A673 (cell line): Measurements from ENCODE around the gene GARRE1.

Source experiments
- EZH2 ChIP-seq: fragments of 200-600 bp; sonication (generic); IDR thresholded peaks from 2 replicates; pipeline ENCODE4 v1.6.1; 2017; ENCODE audit warnings: borderline replicate concordance, low read depth, mild to moderate bottlenecking, mixed read lengths, antibody characterized with exemption, low read length; ENCODE audit not compliant: poor library complexity, severe bottlenecking
- TF ChIP-seq, protein P1 (sequence below): fragments of 300-800, 200-600 bp; sonication (generic); conservative IDR thresholded peaks from 2 replicates; pipeline ENCODE4 v1.5.1; 2017; ENCODE audit warnings: low read depth, mild to moderate bottlenecking, antibody characterized with exemption, low read length, moderate library complexity, mixed read lengths

DNA sequence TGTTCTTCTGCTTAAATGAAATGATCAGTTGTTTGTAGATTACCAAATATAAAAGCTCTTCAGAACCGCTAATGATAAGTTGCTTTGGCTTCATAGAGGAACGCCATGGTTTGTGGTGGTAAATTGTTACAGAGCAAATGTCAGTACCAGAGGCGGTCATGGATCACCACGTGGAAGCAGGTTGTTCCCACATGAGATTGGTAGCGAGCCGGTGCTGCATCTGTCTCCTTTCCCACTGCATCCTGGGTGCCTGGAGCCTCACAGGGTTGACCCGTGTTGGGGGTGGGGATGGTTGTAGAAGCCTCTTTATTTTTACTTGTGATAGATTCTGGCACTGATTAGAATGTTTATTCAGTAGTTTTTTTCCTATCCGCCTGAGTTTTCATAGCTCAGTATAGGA lies 14.7 kb downstream of the GARRE1 start:
- TF ChIP-seq, protein P1, sequence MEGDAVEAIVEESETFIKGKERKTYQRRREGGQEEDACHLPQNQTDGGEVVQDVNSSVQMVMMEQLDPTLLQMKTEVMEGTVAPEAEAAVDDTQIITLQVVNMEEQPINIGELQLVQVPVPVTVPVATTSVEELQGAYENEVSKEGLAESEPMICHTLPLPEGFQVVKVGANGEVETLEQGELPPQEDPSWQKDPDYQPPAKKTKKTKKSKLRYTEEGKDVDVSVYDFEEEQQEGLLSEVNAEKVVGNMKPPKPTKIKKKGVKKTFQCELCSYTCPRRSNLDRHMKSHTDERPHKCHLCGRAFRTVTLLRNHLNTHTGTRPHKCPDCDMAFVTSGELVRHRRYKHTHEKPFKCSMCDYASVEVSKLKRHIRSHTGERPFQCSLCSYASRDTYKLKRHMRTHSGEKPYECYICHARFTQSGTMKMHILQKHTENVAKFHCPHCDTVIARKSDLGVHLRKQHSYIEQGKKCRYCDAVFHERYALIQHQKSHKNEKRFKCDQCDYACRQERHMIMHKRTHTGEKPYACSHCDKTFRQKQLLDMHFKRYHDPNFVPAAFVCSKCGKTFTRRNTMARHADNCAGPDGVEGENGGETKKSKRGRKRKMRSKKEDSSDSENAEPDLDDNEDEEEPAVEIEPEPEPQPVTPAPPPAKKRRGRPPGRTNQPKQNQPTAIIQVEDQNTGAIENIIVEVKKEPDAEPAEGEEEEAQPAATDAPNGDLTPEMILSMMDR = no peak
- TF ChIP-seq EZH2 = no peak
